ENCODE results near the gene CSNK2A1.

DNA sequence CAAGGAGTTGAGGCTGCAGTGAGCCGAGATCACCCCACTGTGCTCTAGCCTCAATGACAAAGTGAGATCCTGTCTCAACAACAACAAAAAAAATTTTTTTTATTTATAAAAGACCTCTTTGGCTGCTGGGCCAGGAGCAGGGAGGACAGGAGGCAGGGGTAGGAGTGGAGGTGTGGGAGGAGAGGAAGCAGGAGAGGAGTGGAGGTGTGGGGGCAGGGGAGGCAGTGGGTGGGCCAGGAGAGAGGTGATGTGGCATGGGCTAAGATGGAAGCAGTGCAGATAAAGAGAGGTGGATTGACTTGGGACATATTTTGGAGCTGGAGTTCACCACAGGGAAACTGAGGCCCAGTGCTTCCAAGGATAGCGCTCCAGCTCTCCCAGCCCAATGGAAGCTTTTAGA is 13.4 kb upstream of the CSNK2A1 start:
- TF ChIP-seq CEBPB (IDR thresholded peaks at IDR 0.05) = no peak
- no peak for TF ChIP-seq TAF1 (IDR thresholded peaks at IDR 0.05; ENCODE audit: low read depth)
- no peak for TF ChIP-seq RAD21 (IDR thresholded peaks at IDR 0.05; ENCODE audit: low read depth)
- TF ChIP-seq TCF12 (IDR thresholded peaks at IDR 0.05; ENCODE audit: low read depth) = no peak
- TF ChIP-seq NFIC (IDR thresholded peaks at IDR 0.05) = no peak
- no peak for TF ChIP-seq EGR1 (IDR thresholded peaks at IDR 0.05)

Measured in Ishikawa (cell line).